Liver (tissue), 9 donors: ENCODE results near the gene MEP1A. TPM values are rescaled to one million over a fixed set of nuclear protein-coding genes. Genes with fewer than 3 reads are reported as not detected.

Experiments used
- DNase-seq: peaks from one replicate; pipeline ENCODE4 v3.0.0-alpha.2; 2017; ENCODE audit warnings: low spot score
- H3K27ac ChIP-seq, 2 donors: one replicate each; pipeline ENCODE4 v1.7.0; 2013; ENCODE audit warnings: inconsistent platforms in 2 of 2, low read length in 2 of 2, control low read depth in 1 of 2, low read depth in 1 of 2, mild to moderate bottlenecking in 1 of 2
- H3K27me3 ChIP-seq, 4 donors: one replicate each; pipeline versions ENCODE4 v1.6.1 to v1.7.0; 2013; ENCODE audit warnings: low read length in 3 of 4, inconsistent platforms in 1 of 4, mild to moderate bottlenecking in 1 of 4, moderate library complexity in 1 of 4; ENCODE audit not compliant: control insufficient read depth in 4 of 4, insufficient read depth in 4 of 4
- H3K36me3 ChIP-seq, 4 donors: one replicate each; pipeline versions ENCODE4 v1.6.1 to v1.7.0; 2013; ENCODE audit warnings: low read length in 3 of 4, mild to moderate bottlenecking in 3 of 4, low read depth in 1 of 4, moderate library complexity in 1 of 4; ENCODE audit not compliant: control insufficient read depth in 4 of 4, insufficient read depth in 3 of 4
- H3K4me1 ChIP-seq, 4 donors: one replicate each; pipeline versions ENCODE4 v1.6.1 to v1.7.0; 2013; ENCODE audit warnings: low read length in 3 of 4, mild to moderate bottlenecking in 3 of 4, moderate library complexity in 1 of 4; ENCODE audit not compliant: control insufficient read depth in 4 of 4, insufficient read depth in 4 of 4
- H3K4me3 ChIP-seq, 3 donors: one replicate each; pipeline versions ENCODE4 v1.6.1 to v1.7.0; 2013; ENCODE audit warnings: low read length in 3 of 3, control low read depth in 1 of 3, low read depth in 1 of 3, mild to moderate bottlenecking in 1 of 3
- H3K9ac ChIP-seq, 2 donors: one replicate each; pipeline ENCODE4 v1.7.0; 2013; ENCODE audit warnings: low read length in 2 of 2, mild to moderate bottlenecking in 2 of 2, moderate library complexity in 2 of 2, control low read depth in 1 of 2, low read depth in 1 of 2
- H3K9me3 ChIP-seq, 4 donors: one replicate each; pipeline versions ENCODE4 v1.6.1 to v1.7.0; 2013; ENCODE audit warnings: low read length in 3 of 4; ENCODE audit not compliant: control insufficient read depth in 4 of 4
- EGR1 ChIP-seq, 2 donors: IDR thresholded peaks; 2 replicates each; pipeline ENCODE4 v1.6.1; 2016 to 2018; ENCODE audit warnings: antibody characterized with exemption in 2 of 2, low read depth in 2 of 2
- FOXA1 ChIP-seq: IDR thresholded peaks from 2 replicates; pipeline ENCODE4 v1.6.1; 2016; ENCODE audit warnings: antibody characterized with exemption
- FOXA2 ChIP-seq: IDR thresholded peaks from 2 replicates; pipeline ENCODE4 v1.6.1; 2016; ENCODE audit warnings: antibody characterized with exemption
- GABPA ChIP-seq, 2 donors: IDR thresholded peaks in 1 of 2; conservative IDR thresholded peaks in 1 of 2; 2 replicates each; pipeline ENCODE4 v1.6.1; 2016; ENCODE audit warnings: antibody characterized with exemption in 2 of 2, mild to moderate bottlenecking in 1 of 2, moderate library complexity in 1 of 2
- JUND ChIP-seq, 2 donors: IDR thresholded peaks; 2 replicates each; pipeline ENCODE4 v1.6.1; 2016; ENCODE audit warnings: antibody characterized with exemption in 2 of 2
- RAD21 ChIP-seq, 2 donors: IDR thresholded peaks; 2 replicates each; pipeline ENCODE4 v1.6.1; 2016; ENCODE audit warnings: antibody characterized with exemption in 2 of 2, mild to moderate bottlenecking in 2 of 2
- RXRA ChIP-seq, 2 donors: IDR thresholded peaks; 2 replicates each; pipeline ENCODE4 v1.6.1; 2017 to 2018; ENCODE audit warnings: antibody characterized with exemption in 2 of 2, mild to moderate bottlenecking in 1 of 2
- WGBS: extraction: QIAGEN DNeasy Blood & Tissue Kit; methylation state at CpG from one replicate; pipeline ENCODE4 v1.1.7; 2013; 5-methylcytosine and 5-hydroxymethylcytosine counted together
- polyA plus RNA-seq, 2 donors: library from polyadenylated mRNA; stranded (reverse) in 1 of 2; unstranded in 1 of 2; fragments of 200-250 nt in 1 of 2; fragments of >200 nt in 1 of 2; fragmentation: Nextera tagmentation in 1 of 2; extraction: Ambion mirVana in 1 of 2; gene quantifications; one replicate each; pipeline versions ENCODE4 v1.2.1 to v1.2.3, GENCODE V29; 2013 to 2015
- total RNA-seq, 2 donors: library from RNA; depleted of rRNA; stranded (reverse); fragments of >200 nt; gene quantifications; one replicate each; pipeline ENCODE4 v1.2.3, GENCODE V29; 2014
- TF ChIP-seq, protein P1 (sequence below): fragments of 150-350 bp; IDR thresholded peaks from 2 replicates; pipeline ENCODE4 v1.5.1; 2017; ENCODE audit warnings: improper control_type of control experiment, low read depth, low read length; ENCODE audit not compliant: missing input control
- TF ChIP-seq, protein P2 (sequence below): IDR thresholded peaks from 2 replicates; pipeline ENCODE4 v1.6.1; 2016; ENCODE audit warnings: antibody characterized with exemption
- TF ChIP-seq, protein P3 (sequence below): IDR thresholded peaks from 2 replicates; pipeline ENCODE4 v1.6.1; 2016; ENCODE audit warnings: antibody characterized with exemption, mild to moderate bottlenecking
- donor health status: healthy.
- donor health status: healthy.
- donor health status: healthy.
- donor health status: healthy.
- donor health status: healthy.

Gene MEP1A
- total and polyA plus RNA-seq, 4 donors = 0.01 to 1.8 (median 0.08) TPM; not detected in 1

DNA sequence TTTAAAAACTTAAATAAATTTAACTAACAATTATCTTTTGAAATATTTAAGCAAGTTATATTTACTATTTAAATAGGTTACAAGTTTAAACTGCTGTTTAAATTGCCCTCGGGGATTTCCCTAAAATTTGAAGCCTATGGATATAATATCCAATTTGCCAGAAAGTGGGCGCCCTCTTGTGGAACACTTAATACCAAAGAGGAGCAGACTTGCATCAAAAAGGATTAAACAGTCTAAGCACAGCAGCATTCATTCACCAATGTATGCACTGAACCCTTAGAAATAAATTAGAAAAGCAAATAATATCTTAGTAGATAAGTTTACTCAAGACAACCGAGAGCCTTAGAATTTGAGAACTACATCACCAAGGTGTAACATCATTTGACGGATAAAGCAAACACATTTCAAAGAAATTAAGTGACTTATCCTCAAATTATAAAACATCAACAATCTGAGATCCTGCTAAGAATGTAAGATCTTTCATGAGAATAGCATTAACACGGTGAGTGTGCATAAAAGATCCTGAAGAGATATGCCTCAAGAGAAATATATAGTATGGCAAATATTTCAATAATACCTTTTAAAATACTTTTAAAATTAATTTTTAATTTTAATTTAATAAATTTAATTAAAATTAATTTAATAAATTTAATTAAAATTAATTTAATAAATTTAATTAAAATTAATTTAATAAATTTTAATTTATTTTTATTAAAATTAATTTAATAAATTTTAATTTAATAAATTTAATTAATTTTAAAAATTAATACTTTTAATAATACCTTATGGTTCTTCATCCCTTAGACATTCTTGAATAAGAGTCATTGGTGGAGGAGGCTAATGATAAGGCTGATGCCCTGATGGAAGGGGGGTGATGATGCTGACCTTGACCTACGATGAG is 11.5 kb upstream of the MEP1A start:
- Histone ChIP-seq H3K9ac (no peak overlapping the region), H3K27ac (no peak overlapping the region), H3K4me3 (no peak overlapping the region), H3K4me1 (no peaks in the 10 kb centered on the region), H3K36me3 (no peaks in the 10 kb centered on the region), H3K9me3 (no peaks in the 10 kb centered on the region), H3K27me3 (no peaks in the 10 kb centered on the region)
- 33% methylated on average over 6 of the region's 6 CpGs for WGBS
- DNase-seq = no peak
- TF ChIP-seq EGR1 (IDR thresholded peaks at IDR 0.05; ENCODE audit: low read depth in 2 of 2) (no peak), RAD21 (IDR thresholded peaks at IDR 0.05) (peak; percentile 85 to 87), FOXA1 (no peak), JUND (IDR thresholded peaks at IDR 0.05) (peak in 1 of 2 donors; percentile 38)
- TF ChIP-seq, protein P1, sequence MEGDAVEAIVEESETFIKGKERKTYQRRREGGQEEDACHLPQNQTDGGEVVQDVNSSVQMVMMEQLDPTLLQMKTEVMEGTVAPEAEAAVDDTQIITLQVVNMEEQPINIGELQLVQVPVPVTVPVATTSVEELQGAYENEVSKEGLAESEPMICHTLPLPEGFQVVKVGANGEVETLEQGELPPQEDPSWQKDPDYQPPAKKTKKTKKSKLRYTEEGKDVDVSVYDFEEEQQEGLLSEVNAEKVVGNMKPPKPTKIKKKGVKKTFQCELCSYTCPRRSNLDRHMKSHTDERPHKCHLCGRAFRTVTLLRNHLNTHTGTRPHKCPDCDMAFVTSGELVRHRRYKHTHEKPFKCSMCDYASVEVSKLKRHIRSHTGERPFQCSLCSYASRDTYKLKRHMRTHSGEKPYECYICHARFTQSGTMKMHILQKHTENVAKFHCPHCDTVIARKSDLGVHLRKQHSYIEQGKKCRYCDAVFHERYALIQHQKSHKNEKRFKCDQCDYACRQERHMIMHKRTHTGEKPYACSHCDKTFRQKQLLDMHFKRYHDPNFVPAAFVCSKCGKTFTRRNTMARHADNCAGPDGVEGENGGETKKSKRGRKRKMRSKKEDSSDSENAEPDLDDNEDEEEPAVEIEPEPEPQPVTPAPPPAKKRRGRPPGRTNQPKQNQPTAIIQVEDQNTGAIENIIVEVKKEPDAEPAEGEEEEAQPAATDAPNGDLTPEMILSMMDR = peak; percentile 66
- TF ChIP-seq, protein P2, sequence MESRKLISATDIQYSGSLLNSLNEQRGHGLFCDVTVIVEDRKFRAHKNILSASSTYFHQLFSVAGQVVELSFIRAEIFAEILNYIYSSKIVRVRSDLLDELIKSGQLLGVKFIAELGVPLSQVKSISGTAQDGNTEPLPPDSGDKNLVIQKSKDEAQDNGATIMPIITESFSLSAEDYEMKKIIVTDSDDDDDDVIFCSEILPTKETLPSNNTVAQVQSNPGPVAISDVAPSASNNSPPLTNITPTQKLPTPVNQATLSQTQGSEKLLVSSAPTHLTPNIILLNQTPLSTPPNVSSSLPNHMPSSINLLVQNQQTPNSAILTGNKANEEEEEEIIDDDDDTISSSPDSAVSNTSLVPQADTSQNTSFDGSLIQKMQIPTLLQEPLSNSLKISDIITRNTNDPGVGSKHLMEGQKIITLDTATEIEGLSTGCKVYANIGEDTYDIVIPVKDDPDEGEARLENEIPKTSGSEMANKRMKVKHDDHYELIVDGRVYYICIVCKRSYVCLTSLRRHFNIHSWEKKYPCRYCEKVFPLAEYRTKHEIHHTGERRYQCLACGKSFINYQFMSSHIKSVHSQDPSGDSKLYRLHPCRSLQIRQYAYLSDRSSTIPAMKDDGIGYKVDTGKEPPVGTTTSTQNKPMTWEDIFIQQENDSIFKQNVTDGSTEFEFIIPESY = no peak

DNA sequence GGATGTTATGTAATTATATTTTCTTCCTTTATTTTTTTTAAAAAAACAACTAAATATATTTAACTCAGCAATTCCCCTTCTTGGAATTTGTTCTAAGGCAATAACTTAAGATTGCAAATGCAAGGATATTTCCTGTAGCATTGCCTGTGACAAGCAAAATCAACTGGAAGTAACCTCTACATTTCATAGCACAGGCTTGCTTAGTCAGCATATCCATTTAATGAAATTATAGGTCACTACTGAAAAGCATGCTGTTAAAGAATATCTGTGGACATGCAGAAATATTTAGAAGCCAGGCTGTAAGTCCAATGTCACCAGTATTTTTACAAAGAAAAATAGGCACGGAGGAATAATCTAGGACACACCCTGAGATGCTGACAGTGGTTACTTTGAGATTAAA is 8.7 kb upstream of the MEP1A start:
- Histone ChIP-seq H3K9ac (no peak overlapping the region), H3K4me1 (no peaks in the 10 kb centered on the region), H3K9me3 (no peaks in the 10 kb centered on the region), H3K36me3 (no peaks in the 10 kb centered on the region), H3K27me3 (no peaks in the 10 kb centered on the region), H3K27ac (no peak overlapping the region), H3K4me3 (no peak overlapping the region)
- WGBS = 84% methylated on average over 1 of the region's 1 CpG
- TF ChIP-seq GABPA (IDR thresholded peaks at IDR 0.05 in 1 of 2, conservative IDR thresholded peaks at IDR 0.05 in 1 of 2) = no peak
- no peak for DNase-seq

DNA sequence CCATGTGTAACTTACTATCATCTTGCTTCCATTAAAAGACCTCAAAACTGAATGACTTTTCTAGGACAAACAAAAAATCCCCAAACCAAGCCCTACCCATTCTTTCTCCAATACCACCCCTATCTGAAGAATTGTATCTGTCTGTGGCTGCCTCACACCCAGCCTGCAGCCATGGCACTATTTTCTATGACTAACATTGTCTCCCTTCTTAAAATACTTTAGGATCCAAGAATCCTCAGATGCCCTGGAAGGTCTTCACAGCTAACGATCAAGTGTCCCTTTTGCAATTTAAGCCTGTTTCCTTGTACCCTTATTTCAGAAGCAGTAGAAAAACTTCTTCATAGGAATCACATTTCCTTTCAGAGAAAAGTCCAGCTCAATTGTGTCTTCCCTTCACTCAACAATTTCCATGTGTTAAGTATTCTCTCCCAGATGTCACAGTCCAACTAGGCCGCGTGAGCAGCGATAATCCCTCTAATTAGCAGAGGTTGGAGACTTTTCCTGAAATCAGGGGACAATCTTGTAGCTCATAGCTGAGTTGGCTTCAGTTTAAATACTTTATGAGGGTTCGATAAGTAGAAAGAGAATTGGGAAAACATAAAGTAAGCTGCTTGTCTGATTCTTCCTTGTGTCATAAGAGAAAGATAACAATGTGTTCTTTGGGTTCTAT is 5.2 kb upstream of the MEP1A start:
- DNase-seq = no peak
- WGBS = 95% methylated on average over 5 of the region's 5 CpGs
- Histone ChIP-seq H3K4me3 (no peak overlapping the region), H3K9ac (no peak overlapping the region), H3K9me3 (no peaks in the 10 kb centered on the region), H3K27me3 (no peaks in the 10 kb centered on the region), H3K27ac (no peak overlapping the region), H3K36me3 (no peaks in the 10 kb centered on the region), H3K4me1 (no peaks in the 10 kb centered on the region)
- TF ChIP-seq RXRA (IDR thresholded peaks at IDR 0.05) (no peak), FOXA2 (no peak)
- TF ChIP-seq, protein P3, sequence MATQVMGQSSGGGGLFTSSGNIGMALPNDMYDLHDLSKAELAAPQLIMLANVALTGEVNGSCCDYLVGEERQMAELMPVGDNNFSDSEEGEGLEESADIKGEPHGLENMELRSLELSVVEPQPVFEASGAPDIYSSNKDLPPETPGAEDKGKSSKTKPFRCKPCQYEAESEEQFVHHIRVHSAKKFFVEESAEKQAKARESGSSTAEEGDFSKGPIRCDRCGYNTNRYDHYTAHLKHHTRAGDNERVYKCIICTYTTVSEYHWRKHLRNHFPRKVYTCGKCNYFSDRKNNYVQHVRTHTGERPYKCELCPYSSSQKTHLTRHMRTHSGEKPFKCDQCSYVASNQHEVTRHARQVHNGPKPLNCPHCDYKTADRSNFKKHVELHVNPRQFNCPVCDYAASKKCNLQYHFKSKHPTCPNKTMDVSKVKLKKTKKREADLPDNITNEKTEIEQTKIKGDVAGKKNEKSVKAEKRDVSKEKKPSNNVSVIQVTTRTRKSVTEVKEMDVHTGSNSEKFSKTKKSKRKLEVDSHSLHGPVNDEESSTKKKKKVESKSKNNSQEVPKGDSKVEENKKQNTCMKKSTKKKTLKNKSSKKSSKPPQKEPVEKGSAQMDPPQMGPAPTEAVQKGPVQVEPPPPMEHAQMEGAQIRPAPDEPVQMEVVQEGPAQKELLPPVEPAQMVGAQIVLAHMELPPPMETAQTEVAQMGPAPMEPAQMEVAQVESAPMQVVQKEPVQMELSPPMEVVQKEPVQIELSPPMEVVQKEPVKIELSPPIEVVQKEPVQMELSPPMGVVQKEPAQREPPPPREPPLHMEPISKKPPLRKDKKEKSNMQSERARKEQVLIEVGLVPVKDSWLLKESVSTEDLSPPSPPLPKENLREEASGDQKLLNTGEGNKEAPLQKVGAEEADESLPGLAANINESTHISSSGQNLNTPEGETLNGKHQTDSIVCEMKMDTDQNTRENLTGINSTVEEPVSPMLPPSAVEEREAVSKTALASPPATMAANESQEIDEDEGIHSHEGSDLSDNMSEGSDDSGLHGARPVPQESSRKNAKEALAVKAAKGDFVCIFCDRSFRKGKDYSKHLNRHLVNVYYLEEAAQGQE = no peak
